ENCODE results near the gene JPH2.

DNA sequence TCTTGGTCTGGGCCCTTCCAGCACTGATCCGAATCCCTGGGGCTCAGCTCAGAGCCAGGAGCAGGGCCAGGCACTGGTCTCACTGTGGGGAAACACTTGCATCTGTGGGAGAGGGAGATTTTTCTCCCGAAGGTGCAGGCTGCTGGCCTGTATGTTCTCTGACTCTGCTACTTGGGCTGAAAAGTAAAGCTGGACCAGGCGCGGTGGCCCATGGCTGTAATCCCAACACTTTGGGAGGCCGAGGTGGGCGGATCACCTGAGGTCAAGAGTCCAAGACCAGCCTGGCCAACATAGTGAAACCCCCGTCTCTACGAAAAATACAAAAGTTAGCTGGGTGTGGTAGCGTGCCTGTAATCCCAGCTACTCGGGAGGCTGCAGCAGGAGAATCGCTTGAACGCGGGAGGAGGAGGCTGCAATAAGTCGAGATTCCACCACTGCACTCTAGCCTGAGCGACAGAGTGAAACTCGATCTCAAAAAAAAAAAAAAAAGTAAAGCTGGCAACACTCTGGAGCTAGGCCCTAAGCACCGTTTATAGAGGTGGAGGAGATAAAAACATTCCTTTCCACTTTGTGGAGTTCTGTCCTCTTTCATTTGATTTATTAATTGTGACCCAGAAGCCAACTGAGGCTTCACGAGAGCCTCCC, 41.7 kb downstream of the JPH2 start:
- TF ChIP-seq POLR2A (IDR thresholded peaks at IDR 0.05; ENCODE audit: extremely low read depth, insufficient read length), result no peak
- TF ChIP-seq, protein P1, sequence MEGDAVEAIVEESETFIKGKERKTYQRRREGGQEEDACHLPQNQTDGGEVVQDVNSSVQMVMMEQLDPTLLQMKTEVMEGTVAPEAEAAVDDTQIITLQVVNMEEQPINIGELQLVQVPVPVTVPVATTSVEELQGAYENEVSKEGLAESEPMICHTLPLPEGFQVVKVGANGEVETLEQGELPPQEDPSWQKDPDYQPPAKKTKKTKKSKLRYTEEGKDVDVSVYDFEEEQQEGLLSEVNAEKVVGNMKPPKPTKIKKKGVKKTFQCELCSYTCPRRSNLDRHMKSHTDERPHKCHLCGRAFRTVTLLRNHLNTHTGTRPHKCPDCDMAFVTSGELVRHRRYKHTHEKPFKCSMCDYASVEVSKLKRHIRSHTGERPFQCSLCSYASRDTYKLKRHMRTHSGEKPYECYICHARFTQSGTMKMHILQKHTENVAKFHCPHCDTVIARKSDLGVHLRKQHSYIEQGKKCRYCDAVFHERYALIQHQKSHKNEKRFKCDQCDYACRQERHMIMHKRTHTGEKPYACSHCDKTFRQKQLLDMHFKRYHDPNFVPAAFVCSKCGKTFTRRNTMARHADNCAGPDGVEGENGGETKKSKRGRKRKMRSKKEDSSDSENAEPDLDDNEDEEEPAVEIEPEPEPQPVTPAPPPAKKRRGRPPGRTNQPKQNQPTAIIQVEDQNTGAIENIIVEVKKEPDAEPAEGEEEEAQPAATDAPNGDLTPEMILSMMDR (IDR thresholded peaks at IDR 0.05; ENCODE audit: low read depth, low read length), result no peak
- TF ChIP-seq MYC (IDR thresholded peaks at IDR 0.05; ENCODE audit: low read depth, low read length), result no peak
- TF ChIP-seq, protein P2, sequence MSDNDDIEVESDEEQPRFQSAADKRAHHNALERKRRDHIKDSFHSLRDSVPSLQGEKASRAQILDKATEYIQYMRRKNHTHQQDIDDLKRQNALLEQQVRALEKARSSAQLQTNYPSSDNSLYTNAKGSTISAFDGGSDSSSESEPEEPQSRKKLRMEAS (IDR thresholded peaks at IDR 0.05; ENCODE audit: low read depth, low read length), result no peak
